OCI-LY3 (cell line): Measurements from ENCODE around the gene ETHE1.

ENCODE experiments used
- EZH2phosphoT487 ChIP-seq: fragments of 200-600 bp; shearing (Covaris generic); IDR thresholded peaks from 2 replicates; pipeline ENCODE4 v1.6.1; 2018; ENCODE audit warnings: antibody characterized with exemption, mixed run types, low read depth
- TF ChIP-seq, protein P1 (sequence below): fragments of 200-600, 300-600 bp; sonication (generic); IDR thresholded peaks from 2 replicates; pipeline ENCODE4 v1.5.1; 2014; ENCODE audit warnings: antibody characterized with exemption, low read length, low read depth

DNA sequence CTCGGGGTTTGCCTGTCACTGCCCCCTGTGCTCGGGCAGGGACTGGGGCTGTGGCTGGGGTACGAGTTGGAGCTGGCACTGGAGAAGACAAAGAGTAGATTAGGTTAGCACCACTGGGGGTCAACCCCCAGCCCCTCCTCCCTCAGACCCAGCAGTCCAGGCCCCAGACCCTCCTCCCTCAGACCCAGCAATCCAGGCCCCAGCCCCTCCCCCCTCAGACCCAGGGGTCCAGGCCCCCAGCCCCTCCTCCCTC is 25.1 kb upstream of the ETHE1 start:
- TF ChIP-seq, protein P1, sequence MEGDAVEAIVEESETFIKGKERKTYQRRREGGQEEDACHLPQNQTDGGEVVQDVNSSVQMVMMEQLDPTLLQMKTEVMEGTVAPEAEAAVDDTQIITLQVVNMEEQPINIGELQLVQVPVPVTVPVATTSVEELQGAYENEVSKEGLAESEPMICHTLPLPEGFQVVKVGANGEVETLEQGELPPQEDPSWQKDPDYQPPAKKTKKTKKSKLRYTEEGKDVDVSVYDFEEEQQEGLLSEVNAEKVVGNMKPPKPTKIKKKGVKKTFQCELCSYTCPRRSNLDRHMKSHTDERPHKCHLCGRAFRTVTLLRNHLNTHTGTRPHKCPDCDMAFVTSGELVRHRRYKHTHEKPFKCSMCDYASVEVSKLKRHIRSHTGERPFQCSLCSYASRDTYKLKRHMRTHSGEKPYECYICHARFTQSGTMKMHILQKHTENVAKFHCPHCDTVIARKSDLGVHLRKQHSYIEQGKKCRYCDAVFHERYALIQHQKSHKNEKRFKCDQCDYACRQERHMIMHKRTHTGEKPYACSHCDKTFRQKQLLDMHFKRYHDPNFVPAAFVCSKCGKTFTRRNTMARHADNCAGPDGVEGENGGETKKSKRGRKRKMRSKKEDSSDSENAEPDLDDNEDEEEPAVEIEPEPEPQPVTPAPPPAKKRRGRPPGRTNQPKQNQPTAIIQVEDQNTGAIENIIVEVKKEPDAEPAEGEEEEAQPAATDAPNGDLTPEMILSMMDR = no peak
- no peak for TF ChIP-seq EZH2phosphoT487
